UCSD-AML1 (cell line): Measurements from ENCODE around the gene CD99L2.
A peak's percentile ranks its signal among the peaks of the same experiment; 100 is the strongest.

Experiments
- DNase-seq: peaks from one replicate; lab custom pipeline; 2025; ENCODE audit not compliant: unreplicated experiment; lab: John Stamatoyannopoulos, UW

Gene CD99L2

DNA sequence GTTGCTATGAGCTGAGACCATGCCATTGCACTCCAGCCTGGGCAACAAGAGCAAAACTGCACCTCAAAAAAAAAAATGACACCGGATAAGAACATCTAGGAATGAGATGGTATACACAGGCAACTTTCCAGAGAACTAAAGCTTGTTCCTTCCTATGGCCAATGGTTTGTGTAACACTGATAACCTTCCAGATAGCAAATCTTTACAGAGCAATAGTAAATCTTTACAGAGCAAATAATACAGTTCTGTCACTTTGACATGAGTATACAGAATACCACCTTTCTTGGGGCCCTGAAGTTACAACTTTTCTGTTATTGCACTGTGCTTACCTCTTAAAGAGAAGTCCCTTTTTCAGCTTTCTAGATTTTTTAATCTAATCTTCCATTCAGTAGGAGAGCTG is 91.6 kb downstream of the CD99L2 start:
- DNase-seq, result no peak

DNA sequence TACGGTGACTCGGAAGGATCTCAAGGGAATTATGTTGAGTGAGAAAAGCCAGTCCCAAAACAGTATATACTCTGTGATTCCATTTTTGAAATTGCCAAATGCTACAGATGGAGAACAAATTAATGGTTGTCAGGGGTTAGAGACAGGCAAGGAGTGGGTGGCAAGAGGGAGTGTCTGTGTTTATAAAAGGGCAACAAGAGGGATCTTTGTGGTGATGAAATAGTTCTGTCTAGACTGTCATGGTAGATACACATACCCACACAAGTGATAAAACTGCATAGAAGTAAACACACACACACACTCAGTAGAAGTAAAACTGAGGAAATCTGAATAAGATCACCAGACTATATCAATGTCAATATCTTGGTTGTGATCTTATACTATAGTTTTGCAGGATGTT is 92.7 kb downstream of the CD99L2 start:
- DNase-seq, result no peak

DNA sequence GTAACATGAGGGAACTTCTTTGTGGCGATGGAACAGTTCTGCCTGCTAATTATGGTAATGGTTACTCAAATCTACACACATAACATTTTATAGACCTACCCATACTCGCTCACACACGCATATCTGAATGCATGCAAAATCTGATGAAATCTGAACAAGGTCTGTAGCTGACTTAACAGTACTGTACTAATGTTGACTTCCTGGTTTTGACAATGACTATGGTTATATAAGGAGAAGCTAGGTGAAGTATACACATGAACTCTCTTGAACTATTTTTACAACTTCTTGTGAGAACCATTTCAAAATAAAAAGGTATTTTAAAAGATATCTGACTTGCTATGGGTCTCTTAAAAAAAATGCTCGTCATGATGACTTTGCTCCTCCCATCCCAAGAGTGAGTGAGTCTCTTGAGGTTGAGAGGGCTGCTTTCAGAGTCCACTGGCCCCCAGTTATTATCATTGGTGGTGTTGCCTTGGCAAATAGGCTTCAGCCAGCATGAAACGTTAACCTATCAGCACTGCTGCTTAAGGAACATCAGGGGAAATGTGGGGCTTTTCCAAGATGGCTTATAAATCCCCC is 105.4 kb downstream of the CD99L2 start:
- DNase-seq, result no peak

DNA sequence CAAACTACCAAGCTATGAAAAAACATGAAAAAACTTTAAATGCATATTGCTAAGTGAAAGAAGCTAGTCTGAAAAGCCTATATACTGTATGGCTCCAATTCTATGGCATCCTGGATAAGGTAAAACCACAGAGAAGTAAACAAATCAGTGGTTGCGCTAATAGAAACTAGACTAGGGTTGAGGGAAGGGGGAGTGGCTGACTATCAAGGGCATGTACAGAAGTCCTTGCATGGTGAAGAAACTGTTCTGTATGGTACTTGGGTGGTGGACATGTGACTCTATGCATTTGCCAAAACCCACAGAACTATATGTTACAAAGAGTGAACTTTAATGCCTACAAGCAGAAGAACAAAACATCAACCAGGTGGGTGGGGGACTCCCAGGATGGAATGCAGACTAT is 108.4 kb downstream of the CD99L2 start:
- no peak for DNase-seq

DNA sequence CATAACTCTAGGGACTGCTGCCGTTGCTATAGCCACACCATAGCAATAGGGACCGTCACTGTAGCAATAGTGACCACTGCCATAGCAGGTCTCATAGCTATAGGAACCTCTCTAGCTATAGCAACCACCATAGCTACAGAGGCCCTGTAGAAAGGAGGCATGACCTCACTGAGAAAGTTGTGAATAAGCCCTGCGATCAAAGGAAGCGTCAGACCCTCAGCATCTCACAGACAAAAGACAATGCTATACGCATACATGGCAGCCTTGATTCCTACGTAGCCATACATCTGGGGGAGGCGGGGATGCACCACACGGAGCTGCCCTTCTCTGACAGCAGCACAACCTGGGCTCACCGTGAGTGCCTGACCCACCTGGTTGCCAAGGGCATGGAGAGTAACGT is 116.8 kb downstream of the CD99L2 start:
- DNase-seq, result no peak

DNA sequence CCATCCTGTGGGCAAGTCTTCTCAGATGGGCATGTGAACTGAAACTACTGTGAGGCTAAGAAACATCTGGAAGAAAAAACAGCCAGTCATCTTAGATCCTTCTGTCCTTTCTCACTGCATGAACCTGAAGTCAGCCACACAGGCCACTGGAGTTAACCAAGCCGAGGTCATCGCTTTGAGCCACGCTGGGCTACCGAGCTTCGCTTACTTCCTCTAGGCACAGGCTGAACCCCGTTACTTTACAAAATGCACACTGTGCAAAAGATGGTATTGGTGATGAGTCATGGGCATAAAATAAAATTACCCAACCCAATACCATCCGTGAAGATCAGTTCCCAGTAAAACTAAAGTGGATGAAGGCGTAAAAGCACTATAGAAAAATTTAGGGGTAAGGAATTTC is 119.1 kb downstream of the CD99L2 start:
- DNase-seq, result no peak

DNA sequence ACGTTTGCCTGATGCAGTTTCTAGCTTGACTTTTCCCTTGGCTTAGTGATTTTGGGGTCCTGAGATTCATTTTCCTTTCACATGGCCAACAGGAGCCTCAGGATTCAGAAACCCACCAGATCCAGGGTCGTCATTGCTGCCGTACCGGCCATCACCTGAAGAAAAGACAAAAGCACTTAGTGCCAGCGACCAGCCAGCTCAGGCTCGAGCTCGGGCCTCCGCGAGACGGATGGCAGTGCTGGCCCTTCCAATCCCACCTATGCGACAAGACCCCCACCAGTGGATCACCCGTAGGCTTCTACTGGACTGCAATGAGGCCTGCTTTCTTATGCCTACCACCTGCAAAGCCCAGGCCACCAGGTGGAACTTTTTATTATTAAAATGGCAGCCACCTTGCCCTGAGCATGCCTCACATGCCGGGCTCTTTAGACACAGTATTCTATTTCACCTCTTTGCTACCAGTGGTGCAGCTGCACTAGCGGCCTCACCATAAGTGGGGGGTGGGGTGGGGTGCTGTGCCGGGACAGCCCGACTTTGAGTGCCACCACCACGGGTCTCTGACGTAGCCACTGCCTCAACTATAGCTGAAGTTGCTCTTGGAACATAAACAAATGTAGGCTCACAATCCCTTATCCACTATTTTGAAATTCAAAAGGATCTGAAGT is 121.0 kb downstream of the CD99L2 start:
- DNase-seq, result no peak

DNA sequence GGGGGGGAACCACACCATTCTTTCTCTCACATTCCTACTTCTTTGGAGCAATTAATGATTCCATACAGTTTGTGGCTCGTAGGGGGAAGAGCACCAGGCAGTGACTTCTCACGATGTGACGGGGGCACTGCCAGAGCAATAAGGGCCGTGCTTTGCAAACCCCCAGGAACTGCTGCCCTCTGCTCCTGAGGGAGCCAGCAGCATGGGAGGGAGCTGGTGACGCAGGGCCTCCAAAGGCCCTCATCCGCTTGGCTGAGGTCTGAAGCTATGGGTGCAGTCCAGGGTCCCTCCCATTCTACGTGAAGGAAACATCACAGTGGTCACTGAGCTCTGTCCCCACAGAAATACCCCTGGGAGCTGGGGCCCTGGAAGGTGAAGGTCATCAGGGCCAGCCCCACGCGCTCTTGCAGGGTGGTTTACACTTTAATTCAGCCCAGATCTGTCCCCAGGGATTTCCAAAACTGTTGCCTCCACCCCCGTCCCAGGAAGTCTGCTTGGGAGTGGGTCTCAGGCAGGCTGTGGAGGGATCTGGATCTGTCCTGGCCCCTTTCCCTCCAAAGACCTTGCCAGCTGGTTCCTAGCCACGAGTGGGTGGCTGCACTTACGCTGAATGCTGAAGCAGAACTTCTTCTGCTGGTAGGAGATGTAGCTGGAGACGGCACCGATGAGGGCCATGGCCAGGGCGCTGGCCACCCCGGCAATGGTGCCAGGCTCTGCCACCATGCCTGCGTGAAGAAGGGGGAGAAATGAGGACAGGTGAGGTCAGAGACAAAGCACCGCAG is 122.7 kb downstream of the CD99L2 start:
- no peak for DNase-seq

DNA sequence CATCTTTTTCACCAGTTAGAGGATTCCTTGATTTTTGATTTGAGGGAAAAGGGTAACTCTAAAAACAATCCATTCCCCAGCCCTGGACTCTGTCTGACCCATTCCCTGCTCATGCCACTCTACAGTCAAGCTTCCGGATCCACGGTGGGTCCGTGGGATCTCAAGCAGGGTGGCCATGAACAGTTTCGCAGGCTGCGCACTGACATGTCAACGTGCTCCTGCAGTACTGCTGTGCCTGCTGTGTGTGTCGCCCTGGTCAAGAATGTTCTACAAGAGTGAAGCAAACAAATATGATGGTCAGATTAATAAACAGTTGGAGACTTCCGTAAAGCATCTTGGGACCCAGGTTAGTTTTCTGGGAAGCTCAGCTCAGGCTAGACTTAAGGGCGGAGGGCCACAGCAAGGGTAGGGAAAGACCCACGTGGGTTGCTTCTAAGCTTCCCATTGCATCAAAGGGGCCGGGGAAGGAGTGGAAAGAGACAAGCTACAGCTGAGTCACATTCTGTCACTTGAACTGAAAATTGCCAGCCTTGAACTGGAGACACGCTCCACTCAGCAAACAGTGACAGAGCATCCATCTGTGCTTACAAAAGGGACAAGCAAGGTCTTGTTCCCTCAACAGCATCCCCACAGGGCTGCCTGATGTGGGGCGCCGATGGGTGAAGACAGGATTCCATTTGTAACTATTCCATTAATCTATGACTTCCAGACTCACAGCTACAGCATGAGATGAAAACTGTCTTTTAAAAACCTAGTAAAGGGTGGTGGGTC is 123.5 kb downstream of the CD99L2 start:
- DNase-seq, result no peak

DNA sequence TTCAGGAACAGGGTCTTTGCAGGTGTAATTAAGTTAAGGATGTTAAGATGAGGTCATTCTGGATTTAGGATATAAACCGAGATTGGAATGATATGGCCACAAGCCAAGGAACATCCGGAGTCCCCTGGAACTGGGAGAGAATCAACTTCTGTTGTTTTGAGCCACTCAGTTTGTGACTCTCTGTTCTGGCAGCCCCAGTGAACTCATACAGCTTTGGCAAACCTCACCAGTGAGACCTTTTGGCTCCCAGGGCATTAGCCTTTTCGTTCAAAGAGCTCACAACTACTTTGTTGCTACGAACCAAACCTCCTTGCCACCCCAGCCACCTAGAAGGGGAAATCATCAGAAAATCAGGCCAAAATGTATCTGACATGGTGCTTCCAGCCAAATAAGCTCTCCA is 124.8 kb downstream of the CD99L2 start:
- no peak for DNase-seq

DNA sequence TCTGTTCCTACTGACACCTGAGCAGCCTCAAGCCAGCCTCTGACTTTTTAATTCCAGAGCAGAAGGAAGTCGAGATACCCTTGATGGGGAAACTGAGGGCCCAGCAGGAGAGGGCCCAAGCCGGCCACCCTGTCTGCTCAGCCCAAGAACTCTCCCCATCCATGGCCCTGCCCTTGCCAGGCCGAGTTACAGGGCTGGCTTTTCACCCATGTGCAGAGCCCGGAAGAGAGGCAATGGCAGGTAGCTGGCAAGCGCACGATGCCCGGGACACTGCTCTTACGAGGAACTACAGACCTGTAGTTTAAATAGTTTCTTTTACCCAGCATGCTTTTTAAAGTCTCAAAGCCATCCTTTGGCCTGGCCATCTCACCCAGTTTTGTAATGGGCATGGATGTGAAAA is 125.4 kb downstream of the CD99L2 start:
- no peak for DNase-seq

DNA sequence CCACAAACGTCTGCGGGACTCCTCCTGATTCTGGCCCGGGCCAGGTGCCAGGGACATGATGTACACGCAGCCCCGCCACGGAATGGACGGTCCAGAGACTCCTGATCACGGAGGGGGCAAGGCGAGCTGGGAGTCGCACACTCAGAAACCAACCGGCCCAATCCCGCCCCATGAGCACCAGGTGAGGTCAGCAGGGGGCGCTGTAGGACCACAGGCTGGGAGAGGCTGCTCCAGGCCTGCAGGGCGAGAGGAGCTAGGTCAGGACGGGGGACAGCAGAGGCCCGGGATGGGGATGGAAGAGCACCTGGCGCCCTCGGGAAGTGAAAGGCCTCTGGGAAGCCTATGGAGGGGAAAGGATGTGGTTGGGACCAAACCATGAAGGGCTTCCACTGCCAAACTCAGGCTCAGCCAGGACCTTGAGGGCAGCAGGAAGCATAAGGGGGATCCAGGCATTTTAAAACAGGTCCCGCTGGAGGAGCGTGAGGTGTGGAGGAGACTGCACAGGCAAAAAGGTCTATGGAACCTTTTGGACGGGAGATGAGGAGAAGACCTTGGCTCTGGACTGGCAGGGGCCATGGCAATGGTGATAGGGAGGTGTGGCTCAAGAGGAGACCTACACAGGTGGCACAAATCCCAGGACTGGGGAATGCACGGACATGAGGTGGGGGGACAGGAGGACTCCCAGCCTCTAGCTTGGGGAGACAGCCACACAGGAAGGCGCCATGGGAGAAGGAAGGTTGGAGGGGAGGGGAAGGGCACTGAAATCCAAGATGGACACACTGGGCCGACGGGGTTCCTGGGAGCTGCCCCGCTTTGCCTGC is 126.1 kb downstream of the CD99L2 start:
- DNase-seq, result peak; percentile 73

DNA sequence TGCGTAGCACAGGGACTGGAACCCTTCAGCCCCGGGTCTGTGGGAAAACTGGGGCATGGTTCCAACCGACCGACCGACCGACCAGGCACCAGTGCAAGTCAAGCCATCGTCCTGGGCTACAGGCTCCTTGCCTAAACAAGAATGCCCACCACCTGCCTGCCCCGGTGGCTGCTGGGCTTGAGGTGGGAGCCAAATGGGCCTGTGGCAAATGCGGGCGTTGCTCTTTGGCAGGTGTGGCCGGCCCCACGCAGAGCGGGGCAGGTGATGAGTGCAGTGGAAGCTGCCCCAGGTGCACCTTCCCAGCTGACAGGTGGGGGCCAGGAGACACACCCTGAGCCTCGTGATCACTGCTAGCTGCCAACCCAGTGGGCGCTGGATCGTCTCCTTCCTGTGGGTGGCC is 127.4 kb downstream of the CD99L2 start:
- no peak for DNase-seq

DNA sequence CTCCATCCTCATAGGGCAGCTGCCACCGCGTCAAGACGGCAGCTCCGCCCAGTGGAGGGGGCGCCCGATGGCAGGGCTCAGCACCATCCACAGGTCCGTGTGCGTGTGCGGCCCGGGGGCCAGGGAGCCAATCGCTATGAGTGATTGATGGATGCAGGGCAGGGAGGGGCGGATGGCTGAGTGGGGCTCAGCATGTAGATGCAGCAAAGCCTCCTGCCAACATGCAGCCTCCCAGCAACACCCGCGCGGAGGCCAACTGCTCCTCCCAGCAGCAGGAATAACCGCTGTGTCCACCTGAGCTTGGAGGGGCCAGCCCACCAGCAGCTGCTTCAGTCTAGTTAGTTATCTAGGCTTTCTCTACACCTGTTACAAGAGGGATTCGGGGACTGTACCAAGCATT is 127.8 kb downstream of the CD99L2 start:
- DNase-seq, result no peak

DNA sequence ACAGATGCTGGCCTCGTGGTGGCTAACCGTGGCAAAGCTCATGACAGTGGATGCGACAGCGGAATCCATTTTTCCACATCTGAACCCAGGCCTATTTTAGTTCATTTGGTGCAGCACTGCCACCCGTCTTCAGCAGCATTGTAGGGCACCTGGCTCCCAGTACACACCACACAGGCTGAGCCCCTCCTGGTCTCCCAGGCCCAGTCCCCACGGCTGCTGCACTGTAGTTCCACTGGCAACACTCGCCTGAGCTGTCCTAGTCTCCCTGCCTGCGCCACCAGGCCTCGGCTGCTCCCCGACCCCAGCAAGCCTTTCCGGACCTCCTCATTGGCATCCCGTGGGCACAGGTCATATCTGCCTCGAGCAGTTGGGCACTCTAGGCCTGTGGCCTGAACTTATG is 129.1 kb downstream of the CD99L2 start:
- no peak for DNase-seq

DNA sequence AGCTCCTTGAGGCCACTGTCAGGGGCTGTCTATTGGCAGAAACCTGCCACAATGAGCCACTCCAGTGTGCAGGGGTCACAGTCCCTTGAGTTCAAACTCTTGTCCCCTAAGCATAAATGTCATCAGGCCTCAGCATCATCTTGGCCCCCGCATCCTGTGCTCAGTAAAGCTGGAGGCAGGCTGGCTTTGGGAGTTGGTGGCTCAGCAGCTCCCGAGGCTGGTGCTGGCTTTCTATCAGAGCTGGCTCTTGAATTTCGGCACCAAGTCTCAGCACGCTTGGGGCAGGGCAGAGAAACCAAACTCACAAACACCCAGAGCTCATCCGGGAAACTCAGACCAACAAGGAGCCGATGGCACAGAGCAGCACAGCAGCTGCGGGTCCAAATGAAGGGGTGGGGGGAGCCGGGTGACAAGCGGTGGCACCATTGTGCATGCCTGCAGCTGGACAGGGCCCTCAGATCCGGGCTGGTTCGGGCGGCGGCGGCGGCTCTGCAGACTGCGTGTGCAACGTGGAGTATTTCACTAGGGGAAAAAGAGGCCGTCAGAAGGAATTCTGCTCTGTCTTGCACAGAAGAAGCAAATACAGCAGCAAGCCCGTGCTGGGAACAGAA is 129.8 kb downstream of the CD99L2 start:
- DNase-seq, result no peak

DNA sequence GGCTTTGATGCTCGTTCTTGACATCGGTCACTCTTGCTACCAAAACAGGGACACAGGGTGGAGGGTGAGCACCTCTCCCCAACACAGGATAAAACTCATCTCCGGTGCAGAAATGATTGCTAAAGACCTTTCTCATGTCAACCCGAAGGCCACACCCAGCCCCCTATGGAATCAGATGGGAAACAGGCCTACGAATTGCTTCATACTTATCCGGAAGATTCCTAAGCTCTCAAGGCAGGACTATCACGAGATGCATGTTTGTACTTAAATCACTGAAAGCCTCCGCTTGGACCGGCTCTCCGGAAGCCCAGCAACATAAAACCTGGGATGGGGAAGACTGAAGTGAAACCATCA is 130.4 kb downstream of the CD99L2 start:
- no peak for DNase-seq

DNA sequence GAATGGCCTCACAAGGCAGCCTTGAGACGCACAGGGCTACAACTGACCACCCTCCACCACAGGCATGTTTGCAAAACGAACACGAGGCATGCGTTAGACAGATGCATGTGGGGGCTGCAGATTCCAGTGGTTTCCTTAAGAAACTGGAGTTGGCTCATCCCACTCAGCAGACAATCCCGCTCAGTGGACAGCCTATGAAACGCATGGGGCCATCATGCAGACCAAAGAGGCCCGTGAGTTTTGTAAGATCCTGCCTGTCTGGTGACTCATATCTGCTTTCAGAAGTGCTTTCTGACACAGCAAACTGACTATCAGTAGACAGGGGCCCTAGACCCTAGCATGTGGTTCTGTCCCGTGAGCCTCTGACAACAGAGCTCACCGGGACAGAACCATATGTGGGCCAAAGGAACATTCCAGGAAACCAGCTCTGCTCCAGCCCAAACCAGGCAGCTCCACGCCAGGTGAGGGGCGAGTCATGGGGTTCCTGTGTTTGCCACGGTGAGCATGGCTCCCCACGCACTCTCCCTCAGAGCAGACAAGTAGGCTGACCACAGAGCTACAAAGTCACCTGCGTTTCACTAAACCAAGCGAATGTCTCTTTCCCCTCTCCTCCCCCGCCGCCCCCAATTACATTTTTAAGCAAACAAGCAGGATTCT is 130.9 kb downstream of the CD99L2 start:
- no peak for DNase-seq

DNA sequence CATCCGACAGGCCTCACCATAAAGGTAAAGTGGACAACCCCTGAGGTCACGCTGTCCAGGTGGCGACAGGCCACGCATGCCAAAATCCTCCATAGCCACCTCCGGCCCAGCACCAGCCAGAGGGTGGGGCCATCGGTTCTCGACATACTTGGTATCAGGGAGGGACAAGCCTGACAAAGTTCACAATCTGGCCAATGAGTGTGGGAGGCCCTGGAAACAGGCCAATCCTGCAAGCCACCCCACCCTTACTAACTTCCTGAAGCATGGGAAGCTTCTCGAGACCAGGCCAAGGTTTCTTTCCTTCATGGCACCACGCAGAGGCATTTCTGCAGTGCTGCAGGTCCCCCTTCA is 131.4 kb downstream of the CD99L2 start:
- no peak for DNase-seq

DNA sequence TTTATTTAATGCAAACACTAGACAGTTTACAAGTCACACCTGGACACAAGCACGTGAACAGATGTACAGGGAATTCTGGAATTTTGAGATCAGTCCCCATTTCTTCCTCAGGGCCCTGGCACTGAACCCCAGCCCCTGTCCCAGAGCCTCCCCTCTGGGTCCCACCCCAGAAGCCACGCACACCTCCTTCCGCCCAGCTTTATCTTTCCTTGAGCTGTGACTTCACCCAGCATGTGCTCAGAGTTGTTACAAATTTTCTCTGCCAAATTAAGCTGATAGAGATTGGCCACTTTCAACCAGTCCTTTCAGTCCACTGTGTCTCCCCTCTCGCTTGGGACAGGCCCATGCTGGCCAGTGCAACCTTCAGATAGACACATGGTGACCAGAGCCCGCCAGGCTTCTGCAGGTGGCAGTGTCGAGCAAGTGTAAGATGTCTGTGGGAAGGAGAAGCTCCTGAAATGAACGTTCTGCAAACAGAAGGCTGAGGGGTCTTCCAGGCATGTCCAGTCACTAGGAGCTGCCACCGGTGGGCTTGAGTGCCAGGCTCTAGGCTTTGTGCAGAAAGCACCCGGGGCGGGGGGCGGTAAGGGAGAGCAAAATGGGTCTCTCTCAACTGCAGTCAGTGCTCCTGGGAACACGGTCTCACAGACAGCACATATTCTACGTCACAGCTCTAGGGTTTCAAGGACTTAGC is 132.0 kb downstream of the CD99L2 start:
- no peak for DNase-seq
